Astrocyte (in vitro differentiated cells and primary cell): ENCODE results near the gene FOXF1. TPM values are rescaled to one million over a fixed set of nuclear protein-coding genes. Genes with fewer than 3 reads are reported as not detected.

Experiments
- DNase-seq: peaks from one replicate; pipeline ENCODE4 v3.0.0-alpha.2; 2010; ENCODE audit warnings: low read depth
- FAIRE-seq: peaks from 2 replicates; lab custom pipeline; 2011; peaks lifted over from hg19 to GRCh38; lab: Jason Lieb, UNC
- H2AFZ ChIP-seq: 2 replicates; pipeline ENCODE4 v1.6.0; 2012; ENCODE audit warnings: low read depth, low read length, inconsistent platforms
- H3K27ac ChIP-seq: 2 replicates; pipeline ENCODE4 v1.5.1; 2011; ENCODE audit warnings: low read depth, low read length, inconsistent platforms
- H3K27me3 ChIP-seq: 2 replicates; pipeline ENCODE4 v1.6.0; 2011; ENCODE audit warnings: low read length, inconsistent platforms; ENCODE audit not compliant: insufficient read depth
- H3K36me3 ChIP-seq: 2 replicates; pipeline ENCODE4 v1.5.1; 2011; ENCODE audit warnings: low read length, inconsistent platforms; ENCODE audit not compliant: insufficient read depth
- H3K4me1 ChIP-seq: 2 replicates; pipeline ENCODE4 v1.5.1; 2011; ENCODE audit warnings: low read length, inconsistent platforms; ENCODE audit not compliant: insufficient read depth
- H3K4me2 ChIP-seq: 2 replicates; pipeline ENCODE4 v1.6.0; 2012; ENCODE audit warnings: low read length, inconsistent platforms
- H3K4me3 ChIP-seq: 2 replicates; pipeline ENCODE4 v1.5.1; 2011; ENCODE audit warnings: low read depth, mild to moderate bottlenecking, low read length, inconsistent platforms; ENCODE audit not compliant: insufficient read depth
- H3K79me2 ChIP-seq: 2 replicates; pipeline ENCODE4 v1.6.0; 2012; ENCODE audit warnings: mild to moderate bottlenecking, low read length, inconsistent platforms; ENCODE audit not compliant: insufficient read depth
- H3K9ac ChIP-seq: 2 replicates; pipeline ENCODE4 v1.6.0; 2012; ENCODE audit warnings: mild to moderate bottlenecking, low read length, inconsistent platforms
- H3K9me3 ChIP-seq: 2 replicates; pipeline ENCODE4 v1.5.1; 2012; ENCODE audit warnings: low read depth, mild to moderate bottlenecking, low read length, inconsistent platforms; ENCODE audit not compliant: insufficient read depth
- H4K20me1 ChIP-seq: 2 replicates; pipeline ENCODE4 v1.6.0; 2012; ENCODE audit warnings: low read length, inconsistent platforms; ENCODE audit not compliant: insufficient read depth
- H3K27ac Mint-ChIP-seq: one replicate; pipeline ENCODE4 v1.8.0; 2021; ENCODE audit warnings: mild to moderate bottlenecking, mixed read lengths; ENCODE audit not compliant: unreplicated experiment
- H3K27me3 Mint-ChIP-seq: one replicate; pipeline ENCODE4 v1.8.0; 2021; ENCODE audit warnings: low read depth, mixed read lengths; ENCODE audit not compliant: unreplicated experiment
- H3K36me3 Mint-ChIP-seq: one replicate; pipeline ENCODE4 v1.8.0; 2021; ENCODE audit warnings: low read depth, mixed read lengths; ENCODE audit not compliant: unreplicated experiment
- H3K4me1 Mint-ChIP-seq: one replicate; pipeline ENCODE4 v1.8.0; 2021; ENCODE audit warnings: low read depth, mixed read lengths; ENCODE audit not compliant: unreplicated experiment
- H3K4me3 Mint-ChIP-seq: one replicate; pipeline ENCODE4 v1.8.0; 2021; ENCODE audit warnings: mild to moderate bottlenecking, moderate library complexity, mixed read lengths; ENCODE audit not compliant: unreplicated experiment
- H3K9me3 Mint-ChIP-seq: one replicate; pipeline ENCODE4 v1.8.0; 2021; ENCODE audit warnings: mild to moderate bottlenecking, mixed read lengths; ENCODE audit not compliant: unreplicated experiment
- CTCF ChIP-seq: IDR thresholded peaks from 2 replicates; pipeline ENCODE4 v1.5.1; 2011; ENCODE audit warnings: low read depth, mild to moderate bottlenecking, inconsistent platforms, low read length, moderate library complexity; ENCODE audit not compliant: insufficient read depth
- EZH2 ChIP-seq: IDR thresholded peaks from 2 replicates; pipeline ENCODE4 v1.6.1; 2012; ENCODE audit warnings: mild to moderate bottlenecking, low read length, inconsistent platforms; ENCODE audit not compliant: insufficient read depth
- total RNA-seq: library from RNA; stranded (reverse); gene quantifications from 2 replicates; pipeline ENCODE4 v1.2.1, GENCODE V29; 2021

The FOXF1 gene
- total RNA-seq, 1 donor from 2014 or later, result 0.07 TPM

DNA sequence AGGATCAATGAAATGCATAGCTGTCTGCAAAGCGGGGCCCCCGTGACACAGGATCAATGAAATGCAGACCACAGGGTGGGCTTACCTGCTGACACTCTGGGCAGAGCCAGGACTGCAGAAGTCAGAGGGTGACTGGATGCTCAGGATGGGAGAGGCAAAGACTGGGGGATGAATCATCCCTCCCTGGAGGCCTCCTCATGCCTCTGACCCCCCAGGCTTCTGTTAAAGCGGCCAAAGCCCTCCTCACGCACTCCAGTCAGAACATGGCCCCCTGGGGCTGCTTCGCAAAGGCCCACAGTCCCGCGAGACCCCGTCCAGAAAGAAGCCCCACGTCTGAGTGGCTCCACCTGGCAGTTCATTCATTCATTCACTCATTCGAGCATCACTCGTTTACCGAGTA lies 38.4 kb upstream of the FOXF1 start:
- no peak for TF ChIP-seq EZH2
- TF ChIP-seq CTCF, result no peak
- no peak overlapping the region for H3K9ac ChIP-seq
- no peak overlapping the region for H2AFZ ChIP-seq
- peaks cover 6% of the 10 kb centered on the region for H3K27me3 ChIP-seq
- no peak overlapping the region for H3K4me2 ChIP-seq
- H3K9me3 Mint-ChIP-seq, result peaks cover 5% of the 10 kb centered on the region
- peaks cover 1% of the 10 kb centered on the region for H3K36me3 Mint-ChIP-seq
- no peak overlapping the region for H3K27ac Mint-ChIP-seq
- DNase-seq, result no peak
- H3K27ac ChIP-seq, result no peak overlapping the region
- no peaks in the 10 kb centered on the region for H3K4me1 ChIP-seq
- no peaks in the 10 kb centered on the region for H3K79me2 ChIP-seq
- no peak for FAIRE-seq
- H3K36me3 ChIP-seq, result no peaks in the 10 kb centered on the region
- no peak overlapping the region for H3K4me3 ChIP-seq
- H4K20me1 ChIP-seq, result no peaks in the 10 kb centered on the region
- peaks cover 7% of the 10 kb centered on the region for H3K9me3 ChIP-seq
- peaks cover 77% of the 10 kb centered on the region for H3K27me3 Mint-ChIP-seq
- no peak overlapping the region for H3K4me3 Mint-ChIP-seq
- peaks cover 4% of the 10 kb centered on the region for H3K4me1 Mint-ChIP-seq

- Histone ChIP-seq H3K4me1 (no peaks in the 10 kb centered on the region), H3K9me3 (peaks cover 7% of the 10 kb centered on the region), H3K27me3 (peaks cover 6% of the 10 kb centered on the region), H3K4me2 (no peak overlapping the region), H3K9ac (no peak overlapping the region), H3K27ac (no peak overlapping the region), H3K36me3 (no peaks in the 10 kb centered on the region), H2AFZ (no peak overlapping the region), H3K4me3 (no peak overlapping the region), H3K79me2 (no peaks in the 10 kb centered on the region), H4K20me1 (no peaks in the 10 kb centered on the region)
- DNase-seq (no peak), FAIRE-seq (no peak)
- no peak for TF ChIP-seq EZH2
- no peak for TF ChIP-seq CTCF
- Mint-ChIP-seq H3K9me3 (peaks cover 5% of the 10 kb centered on the region), H3K27me3 (peaks cover 77% of the 10 kb centered on the region), H3K4me3 (no peak overlapping the region), H3K27ac (no peak overlapping the region), H3K36me3 (peaks cover 1% of the 10 kb centered on the region), H3K4me1 (peaks cover 4% of the 10 kb centered on the region)
These were observed 38.0 kb upstream of the FOXF1 start for GRCh38 chr16:86472366-86472765.

- Histone ChIP-seq H2AFZ (no peak overlapping the region), H3K9me3 (peaks cover 6% of the 10 kb centered on the region), H3K4me1 (no peaks in the 10 kb centered on the region), H3K36me3 (no peaks in the 10 kb centered on the region), H4K20me1 (no peaks in the 10 kb centered on the region), H3K4me3 (no peak overlapping the region), H3K9ac (no peak overlapping the region), H3K4me2 (no peak overlapping the region), H3K27me3 (peaks cover 32% of the 10 kb centered on the region), H3K27ac (no peak overlapping the region), H3K79me2 (no peaks in the 10 kb centered on the region)
- FAIRE-seq (no peak), DNase-seq (no peak)
- Mint-ChIP-seq H3K27me3 (peaks cover 71% of the 10 kb centered on the region), H3K9me3 (peaks cover 2% of the 10 kb centered on the region), H3K36me3 (peaks cover 1% of the 10 kb centered on the region), H3K4me1 (no peaks in the 10 kb centered on the region), H3K27ac (no peak overlapping the region), H3K4me3 (no peak overlapping the region)
- TF ChIP-seq CTCF (no peak), EZH2 (no peak)
These were observed 33.3 kb upstream of the FOXF1 start for GRCh38 chr16:86476956-86477534.
